ENCODE data around the gene STARD3.
A peak's percentile ranks its signal among the peaks of the same experiment; 100 is the strongest.

STARD3 gene

DNA sequence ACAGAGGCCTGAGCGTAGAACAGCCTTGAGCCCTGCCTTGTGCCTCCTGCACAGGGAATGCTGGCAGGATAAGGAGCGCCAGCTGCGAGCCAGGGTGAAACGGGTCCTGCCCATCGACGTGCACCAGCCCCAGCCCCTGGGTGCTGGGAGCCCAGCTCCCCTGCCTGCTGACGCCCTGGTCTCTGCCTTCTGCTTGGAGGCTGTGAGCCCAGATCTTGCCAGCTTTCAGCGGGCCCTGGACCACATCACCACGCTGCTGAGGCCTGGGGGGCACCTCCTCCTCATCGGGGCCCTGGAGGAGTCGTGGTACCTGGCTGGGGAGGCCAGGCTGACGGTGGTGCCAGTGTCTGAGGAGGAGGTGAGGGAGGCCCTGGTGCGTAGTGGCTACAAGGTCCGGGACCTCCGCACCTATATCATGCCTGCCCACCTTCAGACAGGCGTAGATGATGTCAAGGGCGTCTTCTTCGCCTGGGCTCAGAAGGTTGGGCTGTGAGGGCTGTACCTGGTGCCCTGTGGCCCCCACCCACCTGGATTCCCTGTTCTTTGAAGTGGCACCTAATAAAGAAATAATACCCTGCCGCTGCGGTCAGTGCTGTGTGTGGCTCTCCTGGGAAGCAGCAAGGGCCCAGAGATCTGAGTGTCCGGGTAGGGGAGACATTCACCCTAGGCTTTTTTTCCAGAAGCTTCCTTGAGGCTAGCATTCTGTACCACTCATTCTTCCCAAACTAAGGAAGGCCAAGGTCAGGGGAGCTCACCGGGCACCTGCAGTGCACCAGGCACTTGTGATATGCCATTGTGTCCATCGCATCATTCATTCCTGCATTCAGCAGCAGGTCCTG is 33.2 kb downstream of the STARD3 start:
- no peak for TF ChIP-seq ZFX (IDR thresholded peaks at IDR 0.05)
- TF ChIP-seq, protein P1, sequence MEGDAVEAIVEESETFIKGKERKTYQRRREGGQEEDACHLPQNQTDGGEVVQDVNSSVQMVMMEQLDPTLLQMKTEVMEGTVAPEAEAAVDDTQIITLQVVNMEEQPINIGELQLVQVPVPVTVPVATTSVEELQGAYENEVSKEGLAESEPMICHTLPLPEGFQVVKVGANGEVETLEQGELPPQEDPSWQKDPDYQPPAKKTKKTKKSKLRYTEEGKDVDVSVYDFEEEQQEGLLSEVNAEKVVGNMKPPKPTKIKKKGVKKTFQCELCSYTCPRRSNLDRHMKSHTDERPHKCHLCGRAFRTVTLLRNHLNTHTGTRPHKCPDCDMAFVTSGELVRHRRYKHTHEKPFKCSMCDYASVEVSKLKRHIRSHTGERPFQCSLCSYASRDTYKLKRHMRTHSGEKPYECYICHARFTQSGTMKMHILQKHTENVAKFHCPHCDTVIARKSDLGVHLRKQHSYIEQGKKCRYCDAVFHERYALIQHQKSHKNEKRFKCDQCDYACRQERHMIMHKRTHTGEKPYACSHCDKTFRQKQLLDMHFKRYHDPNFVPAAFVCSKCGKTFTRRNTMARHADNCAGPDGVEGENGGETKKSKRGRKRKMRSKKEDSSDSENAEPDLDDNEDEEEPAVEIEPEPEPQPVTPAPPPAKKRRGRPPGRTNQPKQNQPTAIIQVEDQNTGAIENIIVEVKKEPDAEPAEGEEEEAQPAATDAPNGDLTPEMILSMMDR (conservative IDR thresholded peaks at IDR 0.05) = no peak
- H3K27ac ChIP-seq = no peak overlapping the region

DNA sequence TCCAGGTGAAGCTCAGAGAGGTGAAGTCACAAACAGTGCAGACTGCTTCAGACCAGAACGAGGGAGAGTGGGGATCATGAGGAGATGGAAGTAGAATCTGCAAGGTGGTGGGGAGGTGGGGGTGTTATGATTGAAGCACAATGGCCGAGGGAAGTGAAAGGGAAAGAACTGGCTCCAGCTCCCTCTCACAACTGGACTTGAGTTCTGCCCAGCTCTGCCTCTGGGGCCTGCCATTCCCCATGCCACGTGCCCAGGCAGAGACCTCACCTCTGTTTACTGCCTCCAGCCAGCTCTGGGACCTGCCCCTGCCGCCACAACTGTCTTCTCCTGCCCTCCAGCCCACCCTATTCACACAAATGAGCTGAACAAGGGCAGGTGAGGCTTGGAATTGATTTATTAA is 33.8 kb downstream of the STARD3 start:
- TF ChIP-seq, protein P1 (conservative IDR thresholded peaks at IDR 0.05) = no peak
- no peak for TF ChIP-seq ZFX (IDR thresholded peaks at IDR 0.05)
- no peak overlapping the region for H3K27ac ChIP-seq

DNA sequence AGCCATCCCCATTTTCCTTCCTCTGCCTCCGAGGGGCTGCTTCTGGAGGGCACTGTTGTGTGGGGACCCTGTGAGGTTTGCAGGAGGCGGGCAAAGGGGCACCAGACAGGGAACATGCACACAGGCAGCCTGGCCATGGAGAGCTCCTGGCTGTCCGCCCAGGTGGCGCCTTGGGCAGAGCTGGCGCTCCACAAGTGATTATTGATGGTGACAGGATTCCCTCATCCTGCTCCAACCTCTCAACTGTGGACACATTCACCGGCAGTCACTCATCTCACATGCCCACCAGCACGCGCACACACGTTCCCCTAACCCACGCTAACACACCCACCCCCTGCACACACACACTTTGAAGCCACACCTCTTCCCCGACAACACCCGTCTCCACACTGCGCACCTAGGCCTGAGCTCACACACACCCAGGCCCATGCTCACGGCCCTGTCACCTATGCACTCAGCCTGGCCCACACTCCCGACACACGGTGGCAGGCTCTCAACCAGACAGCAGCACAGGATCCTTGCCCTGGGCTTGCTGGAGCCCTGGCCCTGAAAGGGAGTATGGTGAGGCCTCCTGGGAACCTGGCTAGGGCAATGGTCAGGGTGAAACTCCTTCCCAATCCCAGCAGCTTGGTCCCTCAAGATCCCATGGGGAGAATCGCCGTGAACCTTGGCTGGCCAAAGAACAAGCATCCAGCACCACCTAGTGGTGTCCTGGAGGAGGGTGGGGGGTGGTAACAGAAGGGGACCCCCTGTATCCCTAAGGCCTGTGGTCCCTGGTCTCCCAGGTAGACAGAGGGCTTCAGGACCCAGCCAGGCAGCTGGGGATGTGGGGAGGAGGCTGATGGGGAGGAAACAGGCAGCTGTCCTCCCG is 34.9 kb downstream of the STARD3 start:
- no peak for TF ChIP-seq ZFX (IDR thresholded peaks at IDR 0.05)
- TF ChIP-seq, protein P1 (conservative IDR thresholded peaks at IDR 0.05) = peak; percentile 60
- H3K27ac ChIP-seq = no peak overlapping the region

DNA sequence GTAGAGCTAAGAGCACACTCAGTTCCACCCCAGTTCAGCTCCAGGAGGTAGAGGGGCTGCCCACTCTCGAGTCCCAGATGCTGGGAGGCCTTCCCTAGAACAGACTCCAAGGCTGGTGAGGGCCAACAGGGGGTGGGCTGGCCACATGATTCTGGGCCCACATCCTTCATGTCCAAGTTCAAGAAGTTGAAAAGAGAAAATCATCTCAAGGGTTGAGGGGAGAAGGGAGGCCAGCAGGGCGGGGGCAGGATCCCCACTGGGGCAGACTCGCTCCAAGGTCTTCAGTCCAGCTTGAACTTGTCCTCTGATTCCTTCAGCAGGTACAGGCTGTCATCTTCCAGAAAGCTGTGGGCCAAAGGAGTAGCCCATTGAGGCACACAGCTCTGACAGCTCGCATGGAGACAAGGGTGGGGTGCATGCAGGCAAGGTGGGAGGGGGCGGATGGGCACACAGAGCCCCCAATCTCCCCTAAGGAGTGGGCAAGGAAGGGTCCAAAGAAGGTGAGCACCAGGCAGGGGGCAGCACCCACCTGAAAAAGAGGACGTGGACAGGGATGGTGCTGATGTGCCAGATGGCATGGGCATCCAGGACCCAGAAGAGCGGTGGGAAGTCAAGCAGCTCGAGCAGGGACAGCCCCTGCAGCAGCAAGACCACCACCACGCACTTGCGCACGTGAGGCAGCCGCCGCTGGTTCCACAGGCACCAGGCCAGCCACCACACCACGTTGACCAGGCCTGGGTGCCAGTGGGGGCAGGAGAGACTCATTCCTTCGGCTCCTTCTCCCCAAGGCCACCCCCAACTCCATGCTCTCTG is 35.8 kb downstream of the STARD3 start:
- TF ChIP-seq ZFX (IDR thresholded peaks at IDR 0.05) = no peak
- TF ChIP-seq, protein P1 (conservative IDR thresholded peaks at IDR 0.05) = no peak; the same call in 1 of the 2 replicates
- H3K27ac ChIP-seq = no peak overlapping the region

DNA sequence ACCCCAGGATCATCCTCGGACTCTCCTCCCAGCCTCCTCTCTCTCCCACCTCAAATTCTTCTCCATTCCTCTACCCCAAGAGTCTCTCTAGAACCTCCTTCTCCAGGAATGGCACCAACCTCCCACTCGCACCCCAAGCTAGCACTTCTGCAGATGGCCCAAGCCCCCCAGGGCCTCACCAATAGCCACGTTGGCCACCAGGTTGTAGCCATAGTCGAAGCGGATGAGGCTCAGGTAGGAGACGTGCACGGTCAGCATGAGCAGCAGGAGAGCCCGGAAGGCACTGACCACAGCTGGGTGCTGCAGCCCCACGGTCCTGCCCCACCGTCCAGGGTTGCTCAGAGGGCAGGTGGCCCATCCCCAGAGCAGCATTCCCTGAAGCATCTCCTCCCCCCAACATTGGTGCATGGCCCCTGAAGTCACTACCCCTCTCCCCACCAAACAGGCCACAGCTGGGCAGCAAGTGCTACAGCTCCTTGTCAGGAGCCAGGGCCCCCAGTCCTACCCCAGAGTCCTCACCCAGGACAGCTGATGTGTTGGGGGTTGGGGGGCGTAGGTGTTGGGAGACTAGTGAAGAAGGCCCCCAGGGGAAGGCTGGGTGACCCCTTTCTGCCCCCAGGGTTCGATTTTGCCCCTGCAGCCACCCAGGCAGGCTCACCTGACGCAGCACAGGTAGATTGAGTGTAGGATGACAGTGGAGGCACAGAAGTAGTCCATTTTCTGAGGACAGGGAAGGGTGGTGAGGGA is 36.6 kb downstream of the STARD3 start:
- TF ChIP-seq, protein P1 (conservative IDR thresholded peaks at IDR 0.05) = no peak
- no peak for TF ChIP-seq ZFX (IDR thresholded peaks at IDR 0.05)

DNA sequence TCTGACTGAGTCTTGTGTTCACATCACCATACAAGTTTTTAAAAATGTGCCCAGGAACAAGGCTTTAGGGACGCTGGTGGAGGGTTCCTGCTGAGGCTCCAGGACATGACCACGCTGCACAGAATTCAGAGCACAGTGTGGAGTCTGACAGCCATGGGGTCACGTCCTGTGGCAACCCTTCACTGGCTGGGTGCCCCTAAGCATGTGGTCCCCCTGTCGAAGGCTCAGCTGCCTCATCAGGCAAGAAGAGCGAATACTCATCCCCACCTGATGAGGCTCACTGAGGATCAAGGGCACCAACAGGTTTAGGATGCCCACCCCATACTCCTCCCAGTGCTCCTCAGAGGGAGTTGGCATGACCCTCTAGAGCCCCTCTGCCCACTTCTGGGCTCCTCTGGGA is 37.2 kb downstream of the STARD3 start:
- no peak for TF ChIP-seq ZFX (IDR thresholded peaks at IDR 0.05)
- TF ChIP-seq, protein P1 (conservative IDR thresholded peaks at IDR 0.05) = no peak
- H3K27ac ChIP-seq = peak overlapping the region; percentile 53

More for the DNA sequence above, 36.6 kb downstream of the STARD3 start:
- no peak overlapping the region for H3K27ac ChIP-seq

Data from C4-2B (cell line).